ENCODE results near the gene VEZT. TPM values are rescaled to one million over a fixed set of nuclear protein-coding genes. Genes with fewer than 3 reads are reported as not detected.

Gene VEZT
- total and polyA plus RNA-seq, 9 of the 15 experiments (the other 6 are each of a cell fraction or from before 2014, with no cell fraction given) = 16.1 to 61.5 (median 32.6) TPM

GRCh38 chr12:95181103-95181502 is 36.5 kb upstream of the VEZT start (continued):
- TF ChIP-seq ZBTB40 (IDR thresholded peaks at IDR 0.05) (no peak), ZBTB40 (CRISPR knock-in tag; IDR thresholded peaks at IDR 0.05) (no peak), CHAMP1 (IDR thresholded peaks at IDR 0.05) (no peak), TCFL5 (CRISPR knock-in tag; conservative IDR thresholded peaks at IDR 0.05) (no peak), ZNF583 (CRISPR knock-in tag; IDR thresholded peaks at IDR 0.05) (no peak), FOS (IDR thresholded peaks at IDR 0.05; ENCODE audit: extremely low read depth, insufficient read length) (no peak), ATF6 (CRISPR knock-in tag; IDR thresholded peaks at IDR 0.05) (no peak), ZFPM2 (CRISPR knock-in tag; IDR thresholded peaks at IDR 0.05) (no peak), STAT5B (CRISPR knock-in tag; IDR thresholded peaks at IDR 0.05) (no peak)

All from K562 (cell line).